ENCODE data around the gene LRP8. TPM values are rescaled to one million over a fixed set of nuclear protein-coding genes. Genes with fewer than 3 reads are reported as not detected.
A peak's percentile ranks its signal among the peaks of the same experiment; 100 is the strongest.

LRP8 gene
- total and polyA plus RNA-seq, 11 donors: 0.27 to 8.0 (median 1.7) TPM

DNA sequence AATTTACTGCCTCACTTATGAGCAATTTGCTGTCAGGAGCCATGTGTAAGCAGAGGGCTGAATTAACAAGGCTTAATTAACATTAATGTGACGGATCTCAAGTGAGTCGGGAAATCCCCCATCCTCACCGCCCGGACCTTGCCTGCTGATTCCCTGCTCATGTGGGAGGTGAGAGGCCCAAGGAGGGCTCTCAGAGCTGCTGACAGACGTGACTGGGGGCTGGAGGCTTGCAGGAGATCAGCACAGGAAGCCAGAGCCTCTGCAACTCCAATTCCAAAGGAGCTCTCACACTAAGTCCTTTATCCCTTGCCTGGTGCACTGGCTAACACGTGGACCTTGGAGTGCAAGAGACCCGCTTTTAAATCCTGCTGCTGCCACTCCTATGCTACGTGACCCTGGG lies 19.4 kb downstream of the LRP8 start:
- H3K4me1 ChIP-seq: peaks cover 0 to 8% (median 0%) of the 10 kb centered on the region in 12 donors
- TF ChIP-seq, protein P1, sequence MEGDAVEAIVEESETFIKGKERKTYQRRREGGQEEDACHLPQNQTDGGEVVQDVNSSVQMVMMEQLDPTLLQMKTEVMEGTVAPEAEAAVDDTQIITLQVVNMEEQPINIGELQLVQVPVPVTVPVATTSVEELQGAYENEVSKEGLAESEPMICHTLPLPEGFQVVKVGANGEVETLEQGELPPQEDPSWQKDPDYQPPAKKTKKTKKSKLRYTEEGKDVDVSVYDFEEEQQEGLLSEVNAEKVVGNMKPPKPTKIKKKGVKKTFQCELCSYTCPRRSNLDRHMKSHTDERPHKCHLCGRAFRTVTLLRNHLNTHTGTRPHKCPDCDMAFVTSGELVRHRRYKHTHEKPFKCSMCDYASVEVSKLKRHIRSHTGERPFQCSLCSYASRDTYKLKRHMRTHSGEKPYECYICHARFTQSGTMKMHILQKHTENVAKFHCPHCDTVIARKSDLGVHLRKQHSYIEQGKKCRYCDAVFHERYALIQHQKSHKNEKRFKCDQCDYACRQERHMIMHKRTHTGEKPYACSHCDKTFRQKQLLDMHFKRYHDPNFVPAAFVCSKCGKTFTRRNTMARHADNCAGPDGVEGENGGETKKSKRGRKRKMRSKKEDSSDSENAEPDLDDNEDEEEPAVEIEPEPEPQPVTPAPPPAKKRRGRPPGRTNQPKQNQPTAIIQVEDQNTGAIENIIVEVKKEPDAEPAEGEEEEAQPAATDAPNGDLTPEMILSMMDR (IDR thresholded peaks at IDR 0.05): no peak
- TF ChIP-seq POLR2A (IDR thresholded peaks at IDR 0.05): no peak
- H3K36me3 ChIP-seq: no peaks in the 10 kb centered on the region
- no peak overlapping the region for H3K4me3 ChIP-seq
- DNase-seq (no peak), ATAC-seq (no peak)
- intact Hi-C loops (cut with DNase I): no loop called here
- H3K27ac ChIP-seq: no peak overlapping the region
- WGBS, 4 donors: 54 to 66% (median 57%) methylated on average over 5 to 8 of the region's 8 CpGs
- no peaks in the 10 kb centered on the region for H3K27me3 ChIP-seq
- H3K9me3 ChIP-seq: no peaks in the 10 kb centered on the region

DNA sequence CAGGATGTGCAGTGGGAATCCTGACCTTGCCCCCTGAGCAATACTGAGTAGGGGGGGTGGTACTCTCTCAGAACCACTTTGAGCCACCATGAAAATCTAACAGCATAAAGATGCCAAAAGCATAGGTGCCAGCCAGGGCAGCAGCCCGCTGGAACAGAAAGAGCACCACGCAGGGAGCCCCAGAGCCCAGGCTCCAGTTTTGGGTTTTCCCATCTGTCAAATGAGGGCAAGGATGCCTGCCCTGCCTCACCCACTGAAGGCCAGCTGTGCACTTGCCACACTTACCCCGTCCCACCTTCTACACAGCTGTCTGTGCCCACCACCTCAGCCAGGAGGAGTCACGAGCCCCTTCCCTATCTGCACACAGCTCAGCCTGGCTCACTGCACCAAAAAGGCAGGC lies 20.8 kb downstream of the LRP8 start:
- TF ChIP-seq, protein P1 (IDR thresholded peaks at IDR 0.05): no peak
- peaks cover 0 to 8% (median 0%) of the 10 kb centered on the region in 12 donors for H3K4me1 ChIP-seq
- no peaks in the 10 kb centered on the region for H3K27me3 ChIP-seq
- intact Hi-C loops (cut with DNase I): no loop called here
- no peaks in the 10 kb centered on the region for H3K9me3 ChIP-seq
- no peak for ATAC-seq
- no peak for DNase-seq
- no peaks in the 10 kb centered on the region for H3K36me3 ChIP-seq
- WGBS, 4 donors: 87 to 97% (median 92%) methylated on average over 3 to 4 of the region's 4 CpGs
- H3K27ac ChIP-seq: no peak overlapping the region
- H3K4me3 ChIP-seq: no peak overlapping the region

DNA sequence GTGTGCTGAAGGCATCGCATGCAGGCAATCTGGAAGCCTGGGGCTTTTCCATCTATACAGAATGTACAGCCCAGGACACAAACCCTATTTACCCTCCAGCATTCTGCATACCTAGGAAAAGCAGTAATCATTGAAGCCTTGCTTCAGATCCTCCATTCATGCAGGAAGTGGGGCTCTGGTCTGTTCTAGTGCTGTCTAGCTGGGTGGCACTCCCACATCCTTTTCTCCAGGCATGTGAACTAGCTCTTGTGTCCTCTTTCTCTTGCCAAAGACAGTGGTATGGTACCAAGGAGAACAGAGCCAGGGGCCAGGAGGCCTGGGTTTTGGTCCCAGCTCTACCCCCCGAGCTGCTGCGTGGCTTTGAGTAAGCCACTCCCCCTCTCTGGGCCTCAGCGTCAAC lies 21.7 kb downstream of the LRP8 start:
- Histone ChIP-seq H3K4me1 (peaks cover 0 to 8% (median 0%) of the 10 kb centered on the region in 12 donors), H3K27ac (no peak overlapping the region), H3K27me3 (no peaks in the 10 kb centered on the region), H3K36me3 (no peaks in the 10 kb centered on the region), H3K9me3 (no peaks in the 10 kb centered on the region), H3K4me3 (no peak overlapping the region)
- ATAC-seq (no peak), DNase-seq (no peak)
- 79 to 89% (median 87%) methylated on average over 3 to 4 of the region's 4 CpGs for WGBS, 4 donors
- intact Hi-C loops (cut with DNase I): no loop called here
- TF ChIP-seq POLR2A (IDR thresholded peaks at IDR 0.05): no peak
- TF ChIP-seq, protein P1 (IDR thresholded peaks at IDR 0.05): no peak

DNA sequence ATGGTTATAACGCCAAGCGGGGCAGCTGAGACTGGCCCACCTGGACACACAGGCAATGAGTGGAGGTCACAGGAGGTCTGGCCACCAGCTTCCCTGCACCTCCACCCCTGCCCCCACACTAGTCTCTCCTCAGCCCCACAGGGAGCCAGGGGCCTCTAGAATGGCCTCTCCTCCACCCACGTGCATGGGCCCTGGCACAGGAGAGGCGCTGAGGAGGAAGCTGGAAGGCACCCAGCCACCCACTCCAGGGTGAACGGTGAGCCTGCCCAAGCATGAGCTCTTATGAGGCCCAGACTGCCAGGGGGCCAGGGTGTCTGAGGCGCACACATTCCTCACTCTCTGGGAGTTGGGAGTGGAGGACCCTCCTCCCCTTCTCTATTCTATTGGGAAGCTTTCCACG lies 22.2 kb downstream of the LRP8 start:
- peak in 3 of 5 donors; percentile 26 to 49 (median 30) for DNase-seq
- 53 to 70% (median 67%) methylated on average over 5 to 7 of the region's 7 CpGs for WGBS, 4 donors
- Histone ChIP-seq H3K4me1 (peaks cover 0 to 8% (median 0%) of the 10 kb centered on the region in 12 donors), H3K27ac (no peak overlapping the region), H3K27me3 (no peaks in the 10 kb centered on the region), H3K9me3 (no peaks in the 10 kb centered on the region), H3K4me3 (no peak overlapping the region), H3K36me3 (no peaks in the 10 kb centered on the region)
- intact Hi-C loops (cut with DNase I): no loop called here
- TF ChIP-seq POLR2A (IDR thresholded peaks at IDR 0.05): no peak
- TF ChIP-seq, protein P1 (IDR thresholded peaks at IDR 0.05): no peak
- peak; percentile 43 to 71 (median 66) for ATAC-seq

Measured in heart left ventricle (tissue), 16 donors.